Stimulated activated CD4-positive, alpha-beta T cell treated with anti-CD3 and anti-CD28 coated beads, Interleukin-4, amount 100 ng/mL, for 1 hour (primary cell): ENCODE measurements around the gene SPR.

ENCODE experiments used
- DNase-seq: peaks from one replicate; pipeline ENCODE4 v3.0.0-alpha.2; 2020

SPR gene

GRCh38 chr2:72887032-72887739 is at the start of gene SPR:
Gene SPR (plus strand): TSS chr2:72887408. CDS start chr2:72887433, 25 bp downstream.
- peak; percentile 71 for DNase-seq

- DNase-seq: no peak
Measured at GRCh38 chr2:72840066-72840465, 47.1 kb upstream of the SPR start.

DNA sequence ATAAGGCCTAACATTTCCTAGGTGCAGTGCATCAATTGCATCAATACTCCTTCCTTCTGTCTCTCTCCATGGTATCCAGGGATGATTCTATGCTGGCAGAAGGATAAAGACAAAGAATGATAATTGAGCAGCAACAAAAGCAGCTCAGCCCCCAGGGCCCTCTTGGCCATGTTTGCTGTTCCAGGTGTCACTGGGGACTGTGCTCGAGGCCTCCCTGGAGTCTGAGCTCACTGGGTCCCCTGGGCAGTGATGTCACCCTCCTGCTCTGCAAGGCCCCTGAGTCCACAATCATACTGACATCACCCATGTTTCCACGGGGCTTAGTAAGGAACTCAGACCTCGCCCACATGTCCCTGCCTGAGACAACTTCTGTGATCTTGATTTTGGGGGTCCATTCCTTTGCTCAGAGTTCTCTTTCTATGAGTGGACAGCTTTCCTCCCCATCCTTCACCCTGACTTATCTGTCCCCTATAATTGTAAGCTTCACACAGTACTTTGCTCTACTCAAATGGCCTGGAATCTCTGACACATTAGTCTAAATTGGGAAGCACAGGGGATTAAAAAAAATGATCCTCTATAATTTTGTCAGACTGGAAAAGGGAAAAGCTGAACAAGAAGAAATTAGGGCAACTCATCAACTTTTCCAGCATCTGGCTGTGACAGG is 45.6 kb upstream of the SPR start:
- DNase-seq: no peak

GRCh38 chr2:72843301-72843700 is 43.9 kb upstream of the SPR start:
- DNase-seq: no peak

- DNase-seq: no peak
Measured at GRCh38 chr2:72846171-72847095, 40.8 kb upstream of the SPR start.

DNA sequence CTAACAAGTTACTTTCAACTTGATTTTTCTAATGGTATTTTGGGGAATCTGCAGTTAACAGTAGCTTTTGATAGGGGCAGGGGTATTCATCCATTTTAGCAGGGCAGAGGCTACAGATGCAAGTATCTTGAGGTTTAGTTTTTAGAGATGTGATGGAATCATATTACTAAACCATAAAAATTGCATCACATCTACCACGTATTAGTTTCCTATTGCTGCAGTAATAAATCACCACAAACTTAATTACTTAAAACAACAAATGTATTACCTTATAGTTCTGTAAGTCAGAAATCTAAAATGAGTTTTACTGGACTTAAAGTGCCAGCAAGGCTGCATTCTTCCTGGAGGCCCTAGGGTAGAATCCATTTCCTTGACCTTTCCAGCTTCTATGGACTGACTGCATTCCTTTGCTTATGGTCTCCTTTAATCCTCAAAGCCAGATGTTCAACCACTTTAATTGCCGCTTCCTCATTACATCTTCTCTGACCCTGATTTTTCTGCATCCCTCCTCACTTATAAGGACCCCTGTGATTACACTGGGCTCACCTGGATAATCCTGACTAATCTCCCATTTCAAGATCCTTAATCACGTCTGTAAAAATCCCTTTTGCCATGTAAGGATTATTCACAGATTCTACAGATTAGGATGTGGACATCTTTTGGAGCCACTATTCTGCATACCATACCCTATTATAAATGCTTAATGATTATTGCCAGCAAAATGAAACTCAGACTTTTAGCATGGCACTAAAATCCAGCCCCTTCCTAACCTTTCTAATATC is 39.5 kb upstream of the SPR start:
- DNase-seq: no peak

DNA sequence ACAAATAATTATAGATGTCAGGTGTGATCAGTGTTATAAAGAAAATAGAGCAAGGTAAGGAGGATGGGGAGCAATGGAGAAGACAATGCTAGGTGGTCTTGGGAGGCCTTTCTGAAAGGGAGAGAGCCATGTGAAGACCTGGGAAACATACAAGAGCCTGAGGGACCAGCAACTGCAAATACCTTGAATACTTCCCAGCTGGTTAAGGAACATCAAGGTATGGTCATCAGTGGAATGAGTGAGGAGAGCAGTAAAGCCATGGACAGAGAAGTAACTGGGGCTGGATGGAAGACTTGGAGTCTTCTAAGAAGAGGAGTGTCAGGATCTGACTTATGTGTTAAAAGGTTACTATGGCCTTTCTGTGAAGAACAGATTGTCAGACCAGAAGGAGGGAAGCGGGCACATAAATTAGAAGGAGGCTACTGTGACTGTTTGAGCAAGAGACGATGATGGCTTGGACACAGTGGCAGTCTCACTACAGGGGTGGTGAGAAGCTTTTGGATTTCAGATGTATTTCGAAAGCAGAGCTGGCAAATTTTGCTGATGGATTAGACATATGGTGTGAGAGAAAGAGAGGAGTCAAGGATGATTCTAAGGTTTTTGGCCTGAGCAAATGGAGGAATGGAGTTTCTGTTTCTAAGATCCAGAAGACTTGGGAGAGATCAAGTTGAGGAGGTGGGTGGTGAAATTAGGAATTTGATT is 38.6 kb upstream of the SPR start:
- no peak for DNase-seq

GRCh38 chr2:72849138-72849462 is 38.1 kb upstream of the SPR start:
- no peak for DNase-seq

- DNase-seq: no peak
Measured at GRCh38 chr2:72851333-72851732, 35.9 kb upstream of the SPR start.

DNA sequence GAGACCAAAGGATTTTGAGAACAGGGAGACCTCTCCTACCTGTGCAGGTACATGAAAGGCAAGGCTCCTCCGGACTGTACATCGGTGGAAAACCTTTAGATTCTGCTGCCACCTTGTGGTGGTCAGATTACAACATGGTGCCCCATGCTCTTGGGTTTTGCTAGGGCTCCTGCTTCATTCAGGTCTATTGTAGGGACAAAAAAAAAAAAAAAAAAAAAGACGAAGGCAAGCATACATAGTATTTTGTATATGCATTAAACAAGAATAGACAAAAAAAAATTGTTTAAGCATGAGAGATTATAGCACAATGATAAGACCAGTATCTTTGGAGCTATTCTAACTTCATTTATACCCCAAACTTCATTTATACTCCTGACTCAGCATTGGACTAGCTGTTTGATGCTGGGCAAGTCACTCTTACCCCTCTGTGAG is 27.4 kb upstream of the SPR start:
- peak; percentile 41 for DNase-seq

GRCh38 chr2:72862239-72862988 is 24.8 kb upstream of the SPR start:
- DNase-seq: peak; percentile 87

DNA sequence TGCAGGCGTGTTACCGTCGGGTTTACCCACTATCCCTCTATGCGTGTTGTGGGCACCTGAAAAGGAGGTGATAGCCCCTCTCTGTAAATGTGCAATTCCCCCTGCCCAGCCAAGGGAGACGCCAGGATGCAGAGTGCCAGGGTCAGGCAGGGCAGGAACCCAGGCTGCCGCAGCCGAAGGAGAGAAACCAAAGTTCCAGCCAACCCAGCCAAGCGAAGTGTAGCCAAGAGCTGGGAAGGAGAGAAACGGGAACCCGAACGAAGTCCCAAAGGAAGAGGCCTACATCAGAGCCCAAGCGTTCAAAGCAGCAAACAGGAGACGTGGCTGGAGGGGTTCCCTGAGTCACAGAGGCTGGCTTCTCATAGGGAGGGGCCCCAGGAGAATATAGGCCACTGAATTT is 24.2 kb upstream of the SPR start:
- DNase-seq: no peak

GRCh38 chr2:72864500-72864899 is 22.7 kb upstream of the SPR start:
- DNase-seq: peak; percentile 21

DNA sequence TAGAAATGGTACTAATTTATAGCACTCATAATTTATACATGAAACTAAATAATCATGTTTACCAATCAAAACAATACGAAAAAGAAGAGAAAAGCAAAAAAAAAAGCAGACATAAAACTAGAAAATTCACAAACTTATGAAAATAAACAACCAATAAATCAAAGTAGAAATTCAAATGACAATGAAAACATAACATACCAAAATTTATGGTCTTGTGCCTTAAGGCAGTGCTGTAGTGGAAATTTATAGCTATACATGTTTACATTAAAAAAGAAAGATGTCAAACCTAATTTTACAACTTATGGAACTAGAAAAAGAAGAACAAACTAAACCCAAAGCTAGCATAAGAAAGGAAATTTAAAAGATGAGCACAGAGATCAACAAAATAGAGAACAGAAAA is 16.1 kb upstream of the SPR start:
- no peak for DNase-seq

GRCh38 chr2:72871880-72872279 is 15.3 kb upstream of the SPR start:
- DNase-seq: no peak

- peak; percentile 25 for DNase-seq
Measured at GRCh38 chr2:72883356-72883962, 3.7 kb upstream of the SPR start.

- no peak for DNase-seq
Measured at GRCh38 chr2:72886505-72887031, 640 bp upstream of the SPR start.

- peak; percentile 66 for DNase-seq
Measured at GRCh38 chr2:72887740-72888437, 681 bp downstream of the SPR start.

GRCh38 chr2:72888438-72889202 is 1.4 kb downstream of the SPR start:
- DNase-seq: no peak
